Activated T-cell treated with anti-CD3 and anti-CD28 coated beads, Interleukin-2, amount 50 U/mL, for 48 hours (primary cell): ENCODE data around the gene GMEB1.
"Not testable (repeated sequence)": the region's sequence is repeated elsewhere in the genome, so short reads cannot be mapped to it uniquely, and the experiment has no call there.

Experiments used
- DNase-seq, 2 experiments: peaks; one replicate each; pipeline ENCODE4 v3.0.0-alpha.2; 2020

GMEB1 gene

GRCh38 chr1:28668191-28668955, at the start of gene GMEB1:
TSS of gene GMEB1 (plus strand) at chr1:28668784. CDS start at chr1:28683613, 14,829 bp downstream.
- peak; percentile 86 to 90 for DNase-seq

- no peak for DNase-seq
Observed at GRCh38 chr1:28631713-28632112, 36.9 kb upstream of the GMEB1 start.

GRCh38 chr1:28632560-28632959, 36.0 kb upstream of the GMEB1 start:
- no peak for DNase-seq

GRCh38 chr1:28640766-28641165, 27.8 kb upstream of the GMEB1 start:
- peak in 1 of 2 experiments; percentile 37 for DNase-seq

GRCh38 chr1:28642056-28642846, 26.3 kb upstream of the GMEB1 start:
- no peak for DNase-seq

GRCh38 chr1:28642847-28643635, 25.5 kb upstream of the GMEB1 start, which contains the start of gene TAF12:
TSS of gene TAF12 (minus strand) at chr1:28643067. CDS start at chr1:28622081, 20,986 bp downstream.
- DNase-seq, result peak; percentile 93 to 95

- no peak for DNase-seq
Observed at GRCh38 chr1:28644494-28644893, 24.1 kb upstream of the GMEB1 start.

- DNase-seq, result not testable (repeated sequence)
Observed at GRCh38 chr1:28645406-28645805, 23.2 kb upstream of the GMEB1 start.

GRCh38 chr1:28646040-28646439, 22.5 kb upstream of the GMEB1 start:
- DNase-seq, result no peak

GRCh38 chr1:28648008-28648473, 20.5 kb upstream of the GMEB1 start:
- DNase-seq, result peak; percentile 88 to 91

- peak; percentile 87 to 88 for DNase-seq
Observed at GRCh38 chr1:28648474-28649198, 19.9 kb upstream of the GMEB1 start, which contains the start of gene RNU11. TSS of gene RNU11 (plus strand) at chr1:28648600.

- not testable (repeated sequence) for DNase-seq
Observed at GRCh38 chr1:28653063-28653462, 15.5 kb upstream of the GMEB1 start.

- not testable (repeated sequence) for DNase-seq
Observed at GRCh38 chr1:28653870-28654269, 14.7 kb upstream of the GMEB1 start.

- DNase-seq, result not testable (repeated sequence)
Observed at GRCh38 chr1:28655448-28656311, 12.9 kb upstream of the GMEB1 start.

GRCh38 chr1:28656335-28656734, 12.2 kb upstream of the GMEB1 start:
- DNase-seq, result no peak

GRCh38 chr1:28663871-28664470, 4.6 kb upstream of the GMEB1 start:
- no peak for DNase-seq

GRCh38 chr1:28666806-28667205, 1.8 kb upstream of the GMEB1 start:
- no peak for DNase-seq

- DNase-seq, result peak; percentile 74 to 78
Observed at GRCh38 chr1:28668956-28669723, 556 bp downstream of the GMEB1 start.

GRCh38 chr1:28671254-28671780, 2.7 kb downstream of the GMEB1 start:
- DNase-seq, result no peak

GRCh38 chr1:28672971-28673370, 4.4 kb downstream of the GMEB1 start:
- DNase-seq, result not testable (repeated sequence)
